ENCODE data around the gene MPLKIP.

MPLKIP gene

DNA sequence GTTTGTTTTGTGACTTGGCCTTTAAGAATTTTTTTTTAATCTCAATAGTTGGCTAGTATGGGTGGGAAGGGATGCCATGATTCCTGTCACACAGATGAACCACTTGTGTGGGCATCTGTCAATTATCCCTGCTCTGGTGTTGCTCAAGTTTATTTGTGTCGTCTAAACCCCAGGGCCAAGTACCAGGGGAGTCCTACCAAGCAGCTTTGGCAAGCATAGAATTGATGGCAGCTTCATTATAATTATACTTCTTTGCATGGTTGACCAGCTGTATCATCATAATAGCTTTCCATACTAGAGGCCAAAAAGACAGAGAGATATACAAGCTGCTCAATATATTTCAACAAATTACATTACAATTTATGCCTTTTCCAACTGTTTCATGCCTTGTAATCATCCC is 30.8 kb upstream of the MPLKIP start:
- no peak for ATAC-seq (ENCODE audit: insufficient read depth, low read depth)
- no peak overlapping the region for H3K27ac ChIP-seq (ENCODE audit: low read length)
- no peak overlapping the region for H3K4me2 ChIP-seq (ENCODE audit: insufficient read depth, low read length)
- no peak for DNase-seq
- no peaks in the 10 kb centered on the region for H3K36me3 ChIP-seq (ENCODE audit: insufficient read depth, low read length)
- H2AFZ ChIP-seq (ENCODE audit: low read depth, low read length), result no peak overlapping the region
- no peaks in the 10 kb centered on the region for H3K79me2 ChIP-seq (ENCODE audit: insufficient read depth, low read length)
- H3K9me3 ChIP-seq (ENCODE audit: insufficient read depth, low read length, severe bottlenecking), result no peaks in the 10 kb centered on the region
- no peaks in the 10 kb centered on the region for H4K20me1 ChIP-seq (ENCODE audit: insufficient read depth, low read length)
- H3K4me1 ChIP-seq (ENCODE audit: insufficient read depth, low read length), result no peaks in the 10 kb centered on the region
- TF ChIP-seq, protein P1, sequence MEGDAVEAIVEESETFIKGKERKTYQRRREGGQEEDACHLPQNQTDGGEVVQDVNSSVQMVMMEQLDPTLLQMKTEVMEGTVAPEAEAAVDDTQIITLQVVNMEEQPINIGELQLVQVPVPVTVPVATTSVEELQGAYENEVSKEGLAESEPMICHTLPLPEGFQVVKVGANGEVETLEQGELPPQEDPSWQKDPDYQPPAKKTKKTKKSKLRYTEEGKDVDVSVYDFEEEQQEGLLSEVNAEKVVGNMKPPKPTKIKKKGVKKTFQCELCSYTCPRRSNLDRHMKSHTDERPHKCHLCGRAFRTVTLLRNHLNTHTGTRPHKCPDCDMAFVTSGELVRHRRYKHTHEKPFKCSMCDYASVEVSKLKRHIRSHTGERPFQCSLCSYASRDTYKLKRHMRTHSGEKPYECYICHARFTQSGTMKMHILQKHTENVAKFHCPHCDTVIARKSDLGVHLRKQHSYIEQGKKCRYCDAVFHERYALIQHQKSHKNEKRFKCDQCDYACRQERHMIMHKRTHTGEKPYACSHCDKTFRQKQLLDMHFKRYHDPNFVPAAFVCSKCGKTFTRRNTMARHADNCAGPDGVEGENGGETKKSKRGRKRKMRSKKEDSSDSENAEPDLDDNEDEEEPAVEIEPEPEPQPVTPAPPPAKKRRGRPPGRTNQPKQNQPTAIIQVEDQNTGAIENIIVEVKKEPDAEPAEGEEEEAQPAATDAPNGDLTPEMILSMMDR (IDR thresholded peaks at IDR 0.05; ENCODE audit: borderline replicate concordance, extremely low read depth, low read length, poor library complexity, severe bottlenecking), result no peak
- no peak for TF ChIP-seq EZH2 (IDR thresholded peaks at IDR 0.05; ENCODE audit: borderline replicate concordance, low read depth, low read length, severe bottlenecking)
- no peak overlapping the region for H3K9ac ChIP-seq (ENCODE audit: low read depth, low read length)
- H3K4me3 ChIP-seq (ENCODE audit: low read depth in 1 of 2, low read length in 2 of 2), result no peak overlapping the region
- H3K27me3 ChIP-seq (ENCODE audit: insufficient read depth, low read length, poor library complexity), result no peaks in the 10 kb centered on the region

DNA sequence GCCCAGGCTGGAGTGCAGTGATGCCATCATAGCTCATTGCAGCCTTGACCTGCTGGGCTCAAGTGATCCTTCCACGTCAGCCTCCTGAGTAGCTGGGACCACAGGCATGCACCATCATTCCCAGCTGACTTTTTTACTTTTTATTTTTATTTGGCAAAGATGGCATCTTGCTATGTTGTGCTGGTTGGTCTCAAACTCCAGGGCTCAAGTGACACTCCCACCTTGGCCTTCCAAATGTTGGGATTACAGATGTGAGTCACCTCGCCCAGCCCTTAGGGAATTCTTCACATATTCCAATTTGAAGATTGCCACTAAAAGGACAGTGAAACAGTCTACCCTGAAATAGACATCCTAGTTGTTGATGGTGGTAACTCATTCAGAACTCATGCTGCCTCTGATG is 28.1 kb upstream of the MPLKIP start:
- H3K4me1 ChIP-seq (ENCODE audit: insufficient read depth, low read length), result no peaks in the 10 kb centered on the region
- TF ChIP-seq, protein P1 (IDR thresholded peaks at IDR 0.05; ENCODE audit: borderline replicate concordance, extremely low read depth, low read length, poor library complexity, severe bottlenecking), result no peak
- TF ChIP-seq EZH2 (IDR thresholded peaks at IDR 0.05; ENCODE audit: borderline replicate concordance, low read depth, low read length, severe bottlenecking), result no peak
- H4K20me1 ChIP-seq (ENCODE audit: insufficient read depth, low read length), result no peaks in the 10 kb centered on the region
- no peaks in the 10 kb centered on the region for H3K36me3 ChIP-seq (ENCODE audit: insufficient read depth, low read length)
- ATAC-seq (ENCODE audit: insufficient read depth, low read depth) (no peak), DNase-seq (no peak)
- no peaks in the 10 kb centered on the region for H3K27me3 ChIP-seq (ENCODE audit: insufficient read depth, low read length, poor library complexity)
- no peak overlapping the region for H3K4me2 ChIP-seq (ENCODE audit: insufficient read depth, low read length)
- H3K27ac ChIP-seq (ENCODE audit: low read length), result no peak overlapping the region
- no peak overlapping the region for H3K9ac ChIP-seq (ENCODE audit: low read depth, low read length)
- no peak overlapping the region for H2AFZ ChIP-seq (ENCODE audit: low read depth, low read length)
- H3K9me3 ChIP-seq (ENCODE audit: insufficient read depth, low read length, severe bottlenecking), result no peaks in the 10 kb centered on the region
- H3K4me3 ChIP-seq (ENCODE audit: low read depth in 1 of 2, low read length in 2 of 2), result no peak overlapping the region
- H3K79me2 ChIP-seq (ENCODE audit: insufficient read depth, low read length), result no peaks in the 10 kb centered on the region

DNA sequence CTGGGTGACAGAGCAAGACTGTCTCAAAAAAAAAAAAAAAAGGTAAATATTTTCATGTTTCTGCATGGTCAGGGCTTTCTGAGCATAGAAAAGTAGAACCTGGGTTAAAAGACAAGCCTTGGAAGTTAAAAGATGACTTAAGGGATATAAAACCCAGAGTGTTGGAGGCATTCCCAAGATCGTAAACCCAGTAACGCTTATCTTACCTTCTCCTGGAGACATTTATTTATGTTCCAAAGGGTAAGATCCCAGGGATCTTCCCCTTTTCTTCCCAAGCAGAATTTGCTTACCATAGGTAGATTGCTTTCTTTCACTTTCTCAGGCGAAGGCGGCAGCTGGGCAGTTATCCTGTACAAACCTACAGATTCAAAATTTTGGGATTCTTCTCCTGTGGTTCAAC is 22.6 kb upstream of the MPLKIP start:
- Histone ChIP-seq H3K27ac (ENCODE audit: low read length) (no peak overlapping the region), H3K9me3 (ENCODE audit: insufficient read depth, low read length, severe bottlenecking) (no peaks in the 10 kb centered on the region)
- DNase-seq, result no peak

More for the DNA sequence above, 22.6 kb upstream of the MPLKIP start:
- no peak for TF ChIP-seq EZH2 (IDR thresholded peaks at IDR 0.05; ENCODE audit: borderline replicate concordance, low read depth, low read length, severe bottlenecking)
- TF ChIP-seq, protein P1 (IDR thresholded peaks at IDR 0.05; ENCODE audit: borderline replicate concordance, extremely low read depth, low read length, poor library complexity, severe bottlenecking), result no peak
- no peak overlapping the region for H3K4me3 ChIP-seq (ENCODE audit: low read depth in 1 of 2, low read length in 2 of 2)
- no peaks in the 10 kb centered on the region for H3K36me3 ChIP-seq (ENCODE audit: insufficient read depth, low read length)
- H3K9ac ChIP-seq (ENCODE audit: low read depth, low read length), result no peak overlapping the region
- no peak overlapping the region for H3K4me2 ChIP-seq (ENCODE audit: insufficient read depth, low read length)
- no peaks in the 10 kb centered on the region for H3K27me3 ChIP-seq (ENCODE audit: insufficient read depth, low read length, poor library complexity)
- H3K4me1 ChIP-seq (ENCODE audit: insufficient read depth, low read length), result no peaks in the 10 kb centered on the region
- H3K79me2 ChIP-seq (ENCODE audit: insufficient read depth, low read length), result no peaks in the 10 kb centered on the region
- no peaks in the 10 kb centered on the region for H4K20me1 ChIP-seq (ENCODE audit: insufficient read depth, low read length)
- no peak for ATAC-seq (ENCODE audit: insufficient read depth, low read depth)
- no peak overlapping the region for H2AFZ ChIP-seq (ENCODE audit: low read depth, low read length)

Measured in DND-41 (cell line).